T-helper 1 cell treated with Interleukin-12 subunit alpha and Interleukin-12 subunit beta and Interleukin-4 antibody, amounts not matched to agents 30 μg/mL and 1 μg/mL, for 36 hours (primary cell): Measurements from ENCODE around the gene FARP1.

Experiments used
- H3K27ac Mint-ChIP-seq: one replicate; pipeline ENCODE4 v1.8.0; 2021; ENCODE audit warnings: mild to moderate bottlenecking, mixed read lengths
- H3K27me3 Mint-ChIP-seq: one replicate; pipeline ENCODE4 v1.8.0; 2021; ENCODE audit warnings: low read depth, mixed read lengths
- H3K36me3 Mint-ChIP-seq: one replicate; pipeline ENCODE4 v1.8.0; 2021; ENCODE audit warnings: low read depth, mixed read lengths
- H3K4me1 Mint-ChIP-seq: one replicate; pipeline ENCODE4 v1.8.0; 2021; ENCODE audit warnings: low read depth, mixed read lengths
- H3K4me3 Mint-ChIP-seq: one replicate; pipeline ENCODE4 v1.8.0; 2021; ENCODE audit warnings: mild to moderate bottlenecking, moderate library complexity, mixed read lengths
- H3K9me3 Mint-ChIP-seq: one replicate; pipeline ENCODE4 v1.8.0; 2021; ENCODE audit warnings: mixed read lengths

The FARP1 gene

DNA sequence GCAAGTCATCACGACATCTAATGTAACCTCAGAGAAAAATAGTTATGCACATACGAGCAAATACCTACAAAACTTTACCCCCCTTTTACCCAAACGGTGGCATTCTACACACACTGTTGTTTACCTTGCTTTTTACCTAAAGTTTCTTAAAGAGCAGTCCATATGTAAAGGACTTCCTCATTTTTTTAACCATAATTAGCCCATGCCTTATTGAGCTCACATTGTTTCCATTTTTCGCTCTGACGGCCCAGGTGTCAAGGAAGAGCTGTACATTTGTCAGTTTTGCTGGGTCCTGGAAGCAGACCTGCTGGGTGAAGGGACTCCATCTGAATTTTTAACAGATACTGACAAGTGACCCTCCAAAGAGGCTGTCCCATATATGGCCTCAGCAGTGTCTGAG lies 344.6 kb downstream of the FARP1 start:
- Mint-ChIP-seq H3K27ac (no peak overlapping the region), H3K4me1 (peaks cover 45% of the 10 kb centered on the region), H3K9me3 (no peaks in the 10 kb centered on the region), H3K27me3 (no peaks in the 10 kb centered on the region), H3K4me3 (no peak overlapping the region), H3K36me3 (peaks cover 11% of the 10 kb centered on the region)

DNA sequence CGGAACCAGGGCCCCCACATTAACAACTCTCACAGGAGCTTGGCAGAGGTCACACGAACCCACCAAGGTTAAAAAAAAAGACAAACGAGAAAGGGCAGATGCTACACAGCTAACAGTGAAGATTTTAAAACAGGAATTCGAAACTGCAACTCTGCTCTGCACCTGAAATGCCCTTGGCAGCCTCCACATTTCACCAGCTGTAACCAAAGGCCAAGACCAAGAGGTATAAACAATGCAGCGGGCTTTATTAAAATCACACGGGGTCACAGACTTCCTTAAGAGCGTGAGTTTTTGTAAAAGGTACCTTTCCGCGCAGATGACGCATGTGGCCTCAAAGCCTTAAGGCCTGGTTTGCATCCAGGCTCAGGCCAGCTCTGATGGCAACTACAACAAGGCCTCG lies 345.8 kb downstream of the FARP1 start:
- no peak overlapping the region for H3K4me3 Mint-ChIP-seq
- no peaks in the 10 kb centered on the region for H3K9me3 Mint-ChIP-seq
- no peaks in the 10 kb centered on the region for H3K27me3 Mint-ChIP-seq
- no peak overlapping the region for H3K27ac Mint-ChIP-seq
- H3K4me1 Mint-ChIP-seq: peaks cover 40% of the 10 kb centered on the region
- H3K36me3 Mint-ChIP-seq: peaks cover 11% of the 10 kb centered on the region

DNA sequence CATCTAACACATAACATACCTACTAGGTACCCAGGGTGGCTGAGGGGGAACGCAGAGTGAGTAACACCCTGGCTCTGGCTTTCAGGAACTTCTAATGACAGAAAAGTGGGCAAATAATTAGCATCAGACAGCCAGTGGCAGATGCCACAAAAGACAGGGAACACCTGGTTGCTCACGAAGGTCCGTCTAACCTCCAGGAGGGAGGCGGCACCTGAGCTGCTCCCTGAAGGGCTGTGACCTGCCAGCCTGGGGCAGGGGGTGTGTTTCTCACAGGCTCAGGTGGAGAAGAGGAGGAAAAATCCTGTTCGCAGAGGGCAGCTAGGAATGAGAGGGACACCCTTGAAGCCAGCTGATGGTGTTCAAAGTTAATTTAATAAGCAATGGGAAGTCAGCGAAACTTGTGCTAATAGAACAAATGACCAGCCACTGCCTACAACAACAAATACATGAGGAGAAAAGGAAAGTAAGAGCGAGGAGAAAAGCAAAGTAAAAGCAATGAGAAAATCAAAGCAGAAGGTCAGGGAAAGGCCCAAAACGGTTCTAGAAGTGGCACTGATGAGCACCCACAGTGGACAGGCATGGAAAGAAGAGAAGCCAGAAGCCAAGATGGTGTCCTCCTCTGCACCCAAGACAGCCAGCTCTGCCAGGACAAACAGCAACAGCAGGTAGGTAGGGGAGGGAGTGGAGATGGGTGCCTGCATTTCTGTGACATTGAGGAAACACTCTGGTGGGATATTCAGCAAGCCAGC lies 346.7 kb downstream of the FARP1 start:
- Mint-ChIP-seq H3K4me1 (peaks cover 35% of the 10 kb centered on the region), H3K36me3 (peaks cover 13% of the 10 kb centered on the region), H3K27ac (no peak overlapping the region), H3K4me3 (no peak overlapping the region), H3K9me3 (no peaks in the 10 kb centered on the region), H3K27me3 (no peaks in the 10 kb centered on the region)

DNA sequence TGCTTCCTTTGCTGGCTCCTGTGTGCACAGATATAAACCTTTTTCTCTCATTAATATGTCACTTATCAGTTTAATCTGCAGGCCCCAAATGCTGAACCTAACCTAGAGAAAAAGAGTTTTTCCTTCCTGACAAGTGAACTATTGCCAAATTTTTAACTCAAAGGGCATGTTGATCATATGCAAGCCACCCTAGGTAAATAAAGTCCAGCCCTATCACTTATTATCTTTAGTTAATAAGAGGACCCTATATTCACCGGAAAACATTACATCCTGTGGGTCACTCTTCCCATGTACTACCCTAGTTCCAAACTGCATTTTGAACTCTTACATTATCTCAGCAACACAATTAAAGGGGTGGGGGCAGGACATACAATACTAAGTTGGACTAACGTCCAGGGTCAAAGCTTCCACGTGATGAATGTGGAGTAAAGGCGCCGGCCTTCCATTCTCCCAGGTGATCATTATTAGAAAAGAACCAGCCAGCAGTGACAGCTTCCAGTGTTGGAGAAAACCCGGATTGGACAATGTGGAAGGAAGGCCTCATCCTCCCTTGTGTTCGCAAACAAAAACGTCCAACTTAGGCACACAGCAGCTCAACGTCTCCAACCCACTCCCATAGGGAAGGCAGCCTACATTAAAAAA lies 347.4 kb downstream of the FARP1 start:
- H3K27me3 Mint-ChIP-seq: no peaks in the 10 kb centered on the region
- H3K27ac Mint-ChIP-seq: no peak overlapping the region
- H3K9me3 Mint-ChIP-seq: no peaks in the 10 kb centered on the region
- H3K4me3 Mint-ChIP-seq: no peak overlapping the region
- H3K36me3 Mint-ChIP-seq: peaks cover 11% of the 10 kb centered on the region
- H3K4me1 Mint-ChIP-seq: peaks cover 28% of the 10 kb centered on the region

DNA sequence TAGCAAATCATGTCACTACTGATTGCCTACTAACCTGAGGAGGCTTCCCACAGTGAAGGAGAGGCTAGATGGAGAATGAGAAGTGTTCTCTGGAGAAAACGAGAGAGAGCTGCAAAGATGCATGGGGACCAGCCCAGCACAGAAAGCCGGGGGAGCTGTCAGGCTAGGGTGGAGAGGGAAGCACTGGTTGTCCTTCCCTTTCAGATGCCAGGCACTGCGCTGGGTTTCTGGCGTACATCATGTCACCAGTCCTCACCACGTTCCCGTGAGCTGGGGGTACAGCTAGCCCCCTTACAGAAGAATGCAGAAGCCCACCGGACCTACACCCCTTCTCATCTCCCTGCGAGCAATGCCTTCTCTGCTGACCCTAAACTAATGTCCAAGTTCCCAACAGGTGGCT lies 348.0 kb downstream of the FARP1 start:
- H3K27ac Mint-ChIP-seq: no peak overlapping the region
- no peaks in the 10 kb centered on the region for H3K9me3 Mint-ChIP-seq
- H3K27me3 Mint-ChIP-seq: no peaks in the 10 kb centered on the region
- no peak overlapping the region for H3K4me3 Mint-ChIP-seq
- H3K36me3 Mint-ChIP-seq: peaks cover 11% of the 10 kb centered on the region
- peaks cover 23% of the 10 kb centered on the region for H3K4me1 Mint-ChIP-seq

DNA sequence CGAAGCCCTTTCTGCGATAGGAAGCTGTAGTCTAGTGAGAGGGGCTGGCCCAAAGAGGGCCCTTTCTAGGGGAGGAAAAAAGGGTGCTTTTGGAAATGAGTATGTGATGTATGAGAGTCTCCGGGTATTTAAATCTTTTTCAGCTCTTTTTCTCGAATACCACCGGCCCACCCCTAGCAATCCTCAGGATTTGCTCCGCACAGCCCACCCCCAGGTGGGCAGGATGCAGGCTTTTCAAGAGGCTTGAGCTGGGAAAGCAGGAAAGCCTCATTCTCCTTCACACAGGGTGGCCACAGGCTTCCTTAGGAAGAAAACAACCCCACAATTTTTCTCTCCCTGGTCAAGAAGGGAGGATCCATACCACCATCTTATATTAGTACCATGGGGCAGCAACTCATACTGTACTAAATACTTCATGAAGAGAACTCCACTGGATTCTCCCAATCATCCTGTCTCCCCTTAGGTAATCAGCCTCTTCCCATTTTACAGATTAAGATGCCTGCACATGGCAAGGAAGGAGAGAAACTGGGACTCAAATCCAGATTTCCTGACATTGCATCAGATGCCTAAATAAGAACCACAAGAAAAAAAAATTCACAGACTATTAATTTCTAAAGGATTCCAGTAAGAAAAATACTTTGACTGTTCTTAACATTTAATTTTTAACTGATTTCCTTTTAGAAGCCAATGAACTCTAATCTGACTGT lies 349.6 kb downstream of the FARP1 start:
- Mint-ChIP-seq H3K4me3 (no peak overlapping the region), H3K4me1 (peaks cover 20% of the 10 kb centered on the region), H3K27me3 (no peaks in the 10 kb centered on the region), H3K27ac (peak overlapping the region; percentile 31), H3K9me3 (no peaks in the 10 kb centered on the region), H3K36me3 (peaks cover 10% of the 10 kb centered on the region)

DNA sequence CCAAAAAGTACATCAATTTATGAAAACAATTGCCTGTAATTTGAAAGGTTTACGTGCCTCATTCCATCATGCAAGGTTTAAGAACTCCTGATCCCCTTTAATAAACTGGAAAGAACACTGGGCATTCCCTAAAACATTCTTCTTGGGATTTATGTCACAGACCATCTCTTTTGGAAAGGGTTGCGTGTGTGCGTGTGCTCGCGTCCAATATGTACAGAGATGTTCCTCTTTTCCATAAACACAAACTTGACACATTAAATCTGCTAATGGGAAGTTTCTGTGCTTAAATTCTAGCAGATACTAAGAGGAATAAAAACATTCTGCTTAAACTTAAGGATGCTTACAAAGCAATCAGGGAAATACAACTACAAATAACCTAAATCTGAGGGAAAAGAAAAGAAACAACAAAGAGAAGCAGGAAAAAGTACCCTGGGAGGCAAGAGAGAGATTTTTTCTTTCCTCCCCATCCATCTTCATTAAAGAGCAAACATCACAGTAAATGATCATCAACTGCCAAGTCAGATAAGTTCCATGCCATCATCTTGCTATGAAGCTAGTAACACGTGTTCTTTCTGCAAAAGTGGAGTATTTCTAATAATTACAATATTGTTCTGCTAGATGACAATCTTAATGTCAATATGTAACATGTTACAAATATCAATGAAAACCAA lies 350.3 kb downstream of the FARP1 start:
- no peak overlapping the region for H3K4me3 Mint-ChIP-seq
- H3K27ac Mint-ChIP-seq: no peak overlapping the region
- no peaks in the 10 kb centered on the region for H3K27me3 Mint-ChIP-seq
- H3K9me3 Mint-ChIP-seq: no peaks in the 10 kb centered on the region
- H3K36me3 Mint-ChIP-seq: peaks cover 13% of the 10 kb centered on the region
- peaks cover 20% of the 10 kb centered on the region for H3K4me1 Mint-ChIP-seq

DNA sequence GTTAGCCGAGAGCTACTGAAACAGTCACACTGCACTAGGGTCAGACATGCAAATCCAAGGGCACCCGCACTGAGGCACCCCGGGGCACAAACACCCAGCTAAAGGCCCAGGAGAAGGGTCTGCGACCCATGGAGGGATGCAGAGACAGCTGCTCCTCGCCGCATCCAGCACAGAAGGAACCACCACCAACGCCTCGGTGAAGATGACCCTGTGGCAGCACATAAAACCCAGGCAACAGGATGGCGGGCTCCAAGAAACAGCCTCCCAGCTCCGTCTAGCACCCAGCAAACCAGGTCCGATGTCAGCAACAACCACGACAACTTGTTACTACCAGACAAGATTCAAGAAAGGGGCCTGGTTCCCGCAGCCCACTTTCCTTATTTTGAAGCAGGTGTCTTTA lies 351.9 kb downstream of the FARP1 start:
- H3K9me3 Mint-ChIP-seq: no peaks in the 10 kb centered on the region
- H3K27ac Mint-ChIP-seq: no peak overlapping the region
- peaks cover 16% of the 10 kb centered on the region for H3K36me3 Mint-ChIP-seq
- H3K27me3 Mint-ChIP-seq: no peaks in the 10 kb centered on the region
- H3K4me1 Mint-ChIP-seq: peaks cover 17% of the 10 kb centered on the region
- H3K4me3 Mint-ChIP-seq: no peak overlapping the region

DNA sequence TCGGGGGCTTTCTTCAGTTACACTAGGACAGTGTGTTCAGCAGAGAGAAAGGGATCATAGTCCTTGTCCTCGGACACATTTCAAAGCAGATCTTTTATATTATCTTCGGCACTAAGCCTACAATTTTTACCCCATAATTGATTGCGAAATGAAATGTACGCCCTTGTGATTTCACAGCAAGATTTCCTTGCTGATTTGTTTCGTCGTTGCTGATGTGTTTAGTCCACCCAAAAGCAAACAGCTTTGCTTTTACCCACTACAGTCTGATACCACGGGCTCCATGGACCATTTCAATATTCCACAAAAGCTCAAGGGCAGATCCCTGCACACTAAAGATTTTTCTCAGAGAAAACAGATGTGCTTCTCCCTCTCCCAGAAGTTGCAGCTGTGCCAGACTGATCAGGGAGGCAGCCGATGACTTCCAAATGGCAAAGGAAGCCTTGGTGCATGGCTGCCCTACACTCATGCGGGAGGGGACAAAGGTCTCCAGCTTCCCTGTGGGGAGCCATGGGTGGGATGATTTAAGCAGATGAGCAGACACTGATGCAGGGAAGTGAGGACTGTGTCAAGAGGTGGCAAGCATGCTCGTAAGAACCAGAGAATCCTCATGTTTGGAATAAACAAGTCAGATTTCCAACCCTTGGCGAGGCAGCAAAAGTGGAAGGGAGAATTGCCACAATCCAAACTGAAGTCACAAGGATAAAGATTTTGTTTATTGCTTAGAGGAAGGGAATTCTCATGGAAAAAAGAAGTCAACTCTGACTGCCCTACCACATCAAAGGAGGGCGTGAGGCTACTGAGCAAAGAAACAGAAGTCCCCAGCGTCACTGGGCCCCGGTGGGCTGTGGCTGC lies 353.0 kb downstream of the FARP1 start:
- Mint-ChIP-seq H3K27me3 (no peaks in the 10 kb centered on the region), H3K9me3 (no peaks in the 10 kb centered on the region), H3K27ac (no peak overlapping the region), H3K36me3 (peaks cover 18% of the 10 kb centered on the region), H3K4me1 (peaks cover 17% of the 10 kb centered on the region), H3K4me3 (no peak overlapping the region)

DNA sequence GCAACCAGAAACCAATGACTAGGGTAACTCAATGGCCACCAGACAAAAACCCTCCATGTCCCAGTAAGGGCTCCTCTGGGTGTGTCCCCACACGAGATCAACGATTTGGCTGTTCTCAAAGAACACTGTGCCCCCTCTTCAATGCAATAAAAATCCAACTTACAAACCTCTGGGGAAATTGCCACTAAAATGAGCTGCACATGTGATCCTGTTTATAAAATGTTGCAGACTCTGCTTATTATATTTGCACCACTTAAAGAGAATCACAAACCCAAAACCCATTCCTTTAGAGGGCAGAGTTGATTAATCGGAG lies 353.5 kb downstream of the FARP1 start:
- Mint-ChIP-seq H3K36me3 (peaks cover 16% of the 10 kb centered on the region), H3K9me3 (no peaks in the 10 kb centered on the region), H3K4me1 (peaks cover 14% of the 10 kb centered on the region), H3K27me3 (no peaks in the 10 kb centered on the region), H3K27ac (no peak overlapping the region), H3K4me3 (no peak overlapping the region)

DNA sequence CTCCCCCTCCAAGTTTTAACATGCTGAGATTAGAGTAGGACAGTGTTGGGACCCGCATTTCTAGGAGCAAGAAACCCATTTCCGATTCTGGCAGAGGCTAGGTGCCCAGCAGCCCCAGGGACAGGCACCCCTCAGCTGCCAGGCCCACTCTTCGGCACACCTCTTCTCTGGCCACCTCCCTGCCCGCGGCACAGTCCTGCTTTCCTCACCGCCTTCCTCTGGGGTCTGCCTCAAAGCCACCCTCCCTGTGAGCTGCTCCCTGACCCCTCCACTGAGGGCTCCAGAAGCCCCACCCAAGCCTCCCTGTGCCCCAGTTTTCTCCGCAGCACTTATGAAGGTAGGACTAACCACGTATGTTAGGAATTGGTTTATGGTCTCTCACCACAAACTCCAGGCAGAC lies 354.1 kb downstream of the FARP1 start:
- Mint-ChIP-seq H3K4me3 (no peak overlapping the region), H3K9me3 (no peaks in the 10 kb centered on the region), H3K27me3 (no peaks in the 10 kb centered on the region), H3K27ac (no peak overlapping the region), H3K36me3 (peaks cover 16% of the 10 kb centered on the region), H3K4me1 (peaks cover 14% of the 10 kb centered on the region)

DNA sequence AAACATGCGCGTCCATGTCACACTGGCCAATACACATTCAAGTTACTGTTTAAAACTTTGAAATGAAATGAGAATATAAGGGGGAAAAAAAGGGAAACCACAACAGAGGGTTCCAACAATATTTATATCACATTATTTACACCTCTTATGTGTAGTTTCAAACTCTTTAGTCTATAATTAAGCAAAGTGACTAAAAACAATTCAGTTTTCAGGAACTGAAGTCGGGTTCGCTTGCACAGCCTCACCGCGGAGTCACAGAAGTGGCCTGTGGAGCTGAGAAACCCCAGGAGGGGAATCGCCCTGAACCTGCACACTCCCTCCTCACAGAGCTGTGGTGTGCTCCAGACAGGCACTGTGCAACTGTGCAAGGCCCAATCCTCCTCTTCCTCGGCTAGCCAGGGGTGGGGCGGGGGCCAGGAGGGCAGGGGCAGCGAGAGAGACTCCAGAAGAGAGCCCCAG lies 358.1 kb downstream of the FARP1 start:
- no peaks in the 10 kb centered on the region for H3K9me3 Mint-ChIP-seq
- no peaks in the 10 kb centered on the region for H3K27me3 Mint-ChIP-seq
- no peak overlapping the region for H3K27ac Mint-ChIP-seq
- no peak overlapping the region for H3K4me3 Mint-ChIP-seq
- peaks cover 42% of the 10 kb centered on the region for H3K4me1 Mint-ChIP-seq
- H3K36me3 Mint-ChIP-seq: peaks cover 31% of the 10 kb centered on the region

DNA sequence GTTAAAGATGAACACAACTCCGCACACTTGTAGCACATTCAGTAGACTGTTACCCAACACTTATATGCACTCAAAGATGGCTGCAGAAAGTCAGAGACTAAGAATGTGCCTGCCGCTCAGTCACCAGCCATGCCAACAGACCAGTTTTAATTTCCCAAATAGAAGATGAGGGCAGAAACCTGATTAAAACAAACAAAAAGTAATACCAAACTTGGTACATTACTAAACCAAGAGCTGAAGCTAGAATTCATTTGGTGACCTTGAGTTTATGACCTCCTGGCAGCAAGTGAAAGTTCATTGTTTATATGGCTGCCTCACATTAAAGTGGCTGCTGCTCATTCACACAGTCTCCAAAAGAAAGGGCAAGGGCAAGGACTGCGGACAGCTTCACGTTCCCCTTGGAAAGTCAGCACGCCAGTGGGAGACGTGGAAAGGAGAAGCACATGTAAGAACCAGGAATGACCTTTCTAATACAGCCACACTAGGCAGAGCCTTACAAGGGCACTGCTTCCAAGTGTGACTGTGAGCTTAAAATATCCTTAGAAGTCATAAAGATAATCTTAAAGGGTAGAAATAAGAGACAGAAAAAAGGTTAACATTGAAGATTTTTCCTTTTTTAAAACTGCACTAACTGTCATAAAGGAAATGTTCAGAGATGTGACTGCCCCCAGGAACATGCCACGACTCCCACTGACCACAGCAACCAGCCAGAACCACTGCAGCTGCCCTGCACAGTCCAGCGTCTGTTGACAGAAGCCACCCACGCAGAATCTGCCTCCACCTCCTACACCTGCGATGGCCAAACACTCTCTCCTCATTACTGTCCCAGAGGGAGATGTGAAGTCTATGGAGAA lies 360.5 kb downstream of the FARP1 start:
- H3K27me3 Mint-ChIP-seq: no peaks in the 10 kb centered on the region
- peaks cover 27% of the 10 kb centered on the region for H3K36me3 Mint-ChIP-seq
- no peaks in the 10 kb centered on the region for H3K9me3 Mint-ChIP-seq
- no peak overlapping the region for H3K27ac Mint-ChIP-seq
- H3K4me1 Mint-ChIP-seq: peaks cover 44% of the 10 kb centered on the region
- no peak overlapping the region for H3K4me3 Mint-ChIP-seq
